ENCODE results near the gene KY.

The KY gene

DNA sequence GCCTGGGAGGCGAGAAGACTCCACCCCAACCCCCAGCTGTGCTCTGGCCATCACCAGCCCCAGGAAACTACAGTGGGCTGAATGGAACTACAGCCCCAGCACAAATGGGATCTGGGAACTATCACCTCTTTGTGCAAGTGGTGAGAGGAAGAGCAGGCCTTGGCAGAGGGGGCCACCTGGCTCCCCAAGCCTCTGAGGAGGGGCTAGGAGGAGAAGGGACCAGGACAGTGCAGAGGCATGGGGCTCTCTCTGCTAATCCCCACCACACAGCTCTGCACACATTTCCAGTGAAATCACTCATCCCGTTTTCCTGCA lies 31.6 kb downstream of the KY start:
- DNase-seq (ENCODE audit: low read depth), result no peak

DNA sequence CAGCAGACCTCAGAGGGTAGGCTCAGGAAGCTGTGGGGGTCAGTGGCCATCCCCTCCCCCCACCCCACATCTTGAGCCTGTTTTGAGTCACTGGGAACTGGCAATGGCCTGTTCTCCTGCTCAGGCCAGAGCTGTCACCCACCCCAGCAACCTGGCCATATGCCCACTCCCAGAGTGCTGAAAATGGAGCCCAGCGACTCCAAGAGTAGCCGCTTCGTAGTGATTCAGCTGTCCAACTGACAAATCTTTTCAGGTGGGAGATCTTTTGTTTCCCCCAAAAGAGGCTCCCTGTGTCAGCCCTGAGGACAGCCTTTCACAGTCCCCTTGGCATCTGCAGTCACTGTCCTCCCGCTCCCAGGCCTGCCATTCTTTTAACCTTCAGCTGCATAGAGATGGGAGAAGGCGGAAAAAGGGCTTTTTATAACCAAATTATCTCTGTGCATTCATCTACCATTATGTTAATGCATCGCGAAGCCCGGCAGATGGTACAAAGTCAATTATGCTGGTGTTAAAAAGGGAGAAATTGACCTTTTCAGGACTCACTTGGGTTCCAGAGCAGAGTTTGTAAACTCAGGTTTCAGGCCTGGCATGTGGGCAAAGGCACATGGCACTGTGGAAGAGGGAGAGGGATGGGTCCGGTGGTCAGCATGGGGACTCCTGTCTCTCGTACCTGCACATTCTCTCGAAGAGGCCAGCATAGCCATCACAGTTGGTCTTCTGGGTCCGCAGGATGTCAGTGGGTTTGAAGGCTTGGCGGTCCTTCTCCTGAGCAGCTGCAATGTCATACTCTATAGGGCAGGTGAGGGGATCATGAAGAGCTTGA lies 32.1 kb downstream of the KY start:
- no peak for DNase-seq (ENCODE audit: low read depth)

DNA sequence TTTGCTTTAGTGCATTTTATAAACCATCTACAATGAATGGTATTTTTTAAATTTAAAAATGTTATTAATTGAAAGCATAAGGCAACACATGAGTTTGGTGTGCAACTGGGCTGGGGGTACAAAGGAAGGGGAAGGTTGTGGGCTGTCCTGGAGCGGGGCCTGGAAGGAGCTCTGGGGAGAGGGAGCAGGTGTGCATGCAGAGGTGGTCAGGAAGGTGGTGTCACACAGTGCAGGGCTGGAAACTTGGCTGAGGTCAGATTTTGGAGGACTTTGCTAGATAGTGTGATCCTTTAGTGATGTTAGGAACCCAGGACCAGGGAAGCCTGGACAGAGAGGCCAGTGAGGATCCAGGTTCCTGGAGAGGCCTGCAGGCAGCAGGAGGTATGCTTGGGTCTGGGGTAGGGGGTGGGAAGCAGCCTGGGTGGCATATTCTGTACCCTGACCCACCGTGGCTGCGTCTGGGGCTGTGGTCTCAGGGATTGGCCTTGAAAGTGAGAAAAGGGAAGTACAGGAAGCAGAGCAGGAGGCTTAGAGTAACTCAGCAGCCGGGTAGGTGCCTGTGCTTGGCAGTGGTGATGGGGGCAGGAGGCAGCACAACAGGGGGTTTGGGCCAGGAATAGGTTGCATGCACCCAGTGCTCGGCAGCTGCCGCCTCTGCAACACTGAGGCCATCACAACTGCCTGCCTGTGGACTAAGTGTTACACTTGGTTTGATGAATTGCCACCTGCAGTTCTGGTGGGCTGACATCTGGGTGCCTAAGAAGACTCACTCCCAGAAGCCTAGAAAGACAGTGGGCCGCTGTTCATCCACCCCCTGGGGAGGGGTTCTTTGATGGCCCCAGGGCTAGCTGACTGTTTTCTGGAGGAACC lies 33.0 kb downstream of the KY start:
- no peak for DNase-seq (ENCODE audit: low read depth)

DNA sequence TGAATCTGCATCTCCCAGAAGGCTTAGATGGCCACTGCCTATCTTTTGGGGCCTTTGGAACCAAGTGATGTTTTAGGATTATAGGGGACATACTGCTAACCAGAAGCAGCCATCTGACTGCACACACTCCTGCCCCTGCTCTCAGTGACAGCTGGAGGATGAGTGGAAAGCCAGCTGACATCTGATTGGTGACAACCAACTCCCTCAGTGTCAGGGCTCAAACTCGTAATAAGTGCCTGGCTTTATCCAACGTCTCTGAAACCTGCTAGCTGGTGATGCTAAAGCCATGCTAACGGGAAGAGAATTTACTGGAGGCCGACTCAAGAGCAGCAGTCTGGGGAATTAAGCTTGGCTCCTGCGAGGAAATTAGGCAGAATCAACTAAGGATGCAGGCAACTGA lies 35.1 kb downstream of the KY start:
- DNase-seq (ENCODE audit: low read depth), result no peak

DNA sequence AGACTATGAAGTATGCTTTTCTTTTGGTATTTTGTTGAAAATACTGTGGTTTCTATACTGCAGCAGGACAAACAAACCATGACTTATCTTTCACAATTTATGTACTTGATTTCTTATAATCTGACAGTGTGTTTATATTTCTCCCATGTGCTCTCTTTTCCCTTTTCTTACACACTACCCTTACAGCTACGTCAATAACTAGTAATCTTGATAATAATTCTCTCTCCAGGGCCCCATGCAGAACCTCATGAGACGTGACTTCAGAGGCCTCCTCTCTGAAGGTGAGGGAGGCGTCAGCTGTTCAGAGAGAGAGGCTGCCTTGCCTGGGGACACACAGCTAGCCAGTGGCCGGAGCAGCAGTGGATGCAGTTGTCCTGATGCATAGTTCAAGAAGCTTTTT lies 35.9 kb downstream of the KY start:
- DNase-seq (ENCODE audit: low read depth), result no peak

DNA sequence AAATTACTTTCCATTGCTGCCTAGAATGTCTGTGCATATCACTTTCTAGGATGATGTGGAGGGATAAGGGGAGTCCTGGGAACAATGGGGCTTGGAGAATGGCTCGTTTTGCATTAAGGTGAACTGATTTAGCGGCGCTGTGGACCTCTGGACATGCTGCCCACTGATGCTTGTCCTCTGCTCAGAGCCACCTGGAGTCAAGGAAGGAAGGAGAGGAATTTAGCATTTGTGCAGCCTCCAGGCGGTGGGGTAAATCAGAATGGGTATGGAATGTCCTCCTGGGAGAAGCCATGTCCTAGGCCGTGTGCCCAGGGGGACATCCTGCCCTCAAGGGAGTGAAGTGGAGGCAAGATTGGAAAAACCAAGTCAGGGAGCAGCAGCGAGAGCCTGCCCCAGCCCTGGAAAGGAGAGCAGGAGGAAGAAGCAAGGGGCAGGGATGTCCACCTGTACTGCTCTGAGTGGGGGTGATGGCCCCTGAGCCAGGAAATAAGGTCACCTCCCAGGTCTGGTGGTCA lies 37.8 kb downstream of the KY start:
- no peak for DNase-seq (ENCODE audit: low read depth)

DNA sequence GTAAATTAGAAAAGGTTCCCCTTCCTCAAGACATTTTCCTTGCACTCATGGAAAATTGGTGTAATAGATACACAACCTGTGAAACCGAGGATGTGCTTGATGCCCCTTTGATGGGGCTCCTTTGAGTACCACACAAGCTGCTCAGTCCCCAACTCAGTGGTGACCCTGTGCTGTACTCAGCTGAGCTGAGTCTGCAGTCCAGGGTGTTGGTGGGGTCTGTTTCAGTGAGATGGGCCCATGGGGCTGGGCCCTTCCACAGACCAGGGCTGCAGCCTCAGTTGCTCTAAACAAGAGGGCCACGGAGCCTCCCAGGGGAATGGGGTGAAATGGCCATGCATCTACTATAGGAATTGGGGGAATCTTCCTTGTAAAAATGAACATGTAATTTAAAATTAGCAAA lies 39.3 kb downstream of the KY start:
- DNase-seq (ENCODE audit: low read depth), result no peak

DNA sequence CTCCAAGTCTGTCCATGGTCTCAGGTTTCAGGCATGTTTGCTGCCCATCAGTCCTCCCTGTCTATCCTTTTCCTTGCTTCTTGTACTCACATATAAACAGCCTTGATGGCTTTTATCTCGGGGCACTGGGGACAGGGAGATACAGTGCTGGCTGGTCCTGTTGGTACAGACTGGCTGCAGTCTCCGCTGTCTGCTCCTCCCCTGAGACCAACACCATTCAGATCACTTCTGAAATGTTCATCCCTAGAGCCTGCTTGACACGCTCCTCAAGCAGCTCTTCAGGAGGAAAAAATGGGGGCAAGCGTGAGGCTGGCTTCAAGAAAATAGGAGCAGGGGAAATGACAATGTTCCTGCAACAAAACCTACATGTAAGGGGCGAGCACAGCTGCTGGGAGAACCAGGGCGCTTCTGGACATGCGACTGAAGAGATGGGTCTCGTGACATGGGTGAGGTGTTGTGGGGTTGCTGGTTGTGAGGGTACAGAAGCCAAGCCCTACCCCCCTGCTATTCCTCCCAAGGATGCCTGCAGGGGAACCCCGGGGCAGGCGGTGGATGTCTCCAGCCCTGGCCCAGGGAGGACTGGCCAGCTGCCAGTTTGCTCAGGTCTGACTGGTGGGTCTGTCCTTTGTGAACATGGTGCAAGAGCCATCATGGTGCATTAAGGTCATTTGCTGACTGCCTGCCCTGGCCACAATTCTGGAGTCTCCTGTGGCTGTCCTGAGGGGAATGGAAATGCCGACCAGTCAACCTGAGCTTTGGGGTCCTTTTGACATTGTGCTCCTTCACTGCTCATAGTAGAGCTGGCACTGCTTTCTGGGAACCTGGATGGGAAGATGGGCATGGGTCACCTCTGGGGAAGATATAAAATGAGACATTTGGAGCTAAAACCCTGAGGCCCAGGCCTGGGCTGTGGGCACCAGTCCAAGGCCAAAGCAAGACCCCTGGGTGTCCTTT lies 40.1 kb downstream of the KY start:
- no peak for DNase-seq (ENCODE audit: low read depth)

DNA sequence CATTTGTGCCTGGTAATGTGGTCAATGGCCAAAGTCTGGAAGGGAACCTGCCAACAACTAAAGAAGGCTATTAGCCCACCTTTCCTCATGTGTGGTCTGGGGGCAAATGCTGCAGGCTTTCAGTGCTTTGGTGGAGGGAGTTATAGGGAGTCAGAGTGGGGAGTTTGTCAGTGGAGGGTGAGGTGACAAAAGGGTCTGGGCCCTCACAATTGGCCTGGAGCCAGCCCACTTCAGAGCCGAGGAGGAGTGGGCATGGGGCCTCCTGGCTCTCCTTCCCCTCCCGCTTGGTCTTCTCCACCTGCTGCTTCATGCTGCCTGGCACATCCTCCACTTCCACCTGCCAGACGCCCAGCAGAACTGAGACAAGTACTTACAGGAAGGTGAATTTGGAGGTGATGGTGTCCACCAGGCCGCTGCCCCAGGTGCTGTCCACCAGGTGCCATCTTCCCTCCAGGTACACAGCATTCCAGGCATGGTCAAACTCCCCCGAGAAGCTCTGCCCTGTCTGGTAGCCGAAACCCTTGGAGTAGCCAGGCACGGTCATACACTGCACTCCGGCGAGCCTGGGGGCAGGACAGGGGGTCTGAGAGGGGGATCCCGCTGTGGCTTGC lies 40.9 kb downstream of the KY start:
- no peak for DNase-seq (ENCODE audit: low read depth)

DNA sequence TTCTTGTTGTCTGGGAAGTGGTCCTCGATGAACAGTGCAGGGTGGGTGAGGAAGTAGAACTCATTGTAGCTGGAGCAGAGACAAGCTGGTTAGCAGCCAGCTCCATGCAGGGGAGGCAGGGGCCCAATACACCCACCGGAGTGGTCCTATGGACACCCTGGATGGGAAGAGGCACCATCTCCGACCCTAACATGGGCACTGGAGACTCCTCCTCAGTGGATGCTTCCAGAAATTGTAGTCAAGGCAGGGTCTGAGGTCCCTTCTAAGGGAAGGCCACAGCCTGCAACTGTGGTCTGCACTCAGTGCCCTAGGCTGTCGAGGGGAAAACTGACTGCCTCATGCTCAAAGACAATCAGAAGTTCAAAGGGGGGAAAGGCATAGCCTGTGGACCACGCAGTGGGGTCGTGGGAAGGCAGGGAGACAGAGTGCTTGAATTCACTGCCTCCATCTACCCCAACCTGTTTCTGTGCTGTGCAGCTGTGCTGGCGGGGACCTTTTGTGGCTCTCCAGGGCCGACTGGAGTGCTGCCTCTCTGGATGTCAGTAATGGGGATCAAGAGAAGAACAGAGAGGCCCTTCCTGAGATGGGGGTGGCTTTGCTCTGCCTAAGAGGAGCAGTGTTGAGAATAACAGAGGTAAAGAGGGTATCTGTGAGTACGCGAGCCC lies 41.9 kb downstream of the KY start:
- DNase-seq (ENCODE audit: low read depth), result no peak

DNA sequence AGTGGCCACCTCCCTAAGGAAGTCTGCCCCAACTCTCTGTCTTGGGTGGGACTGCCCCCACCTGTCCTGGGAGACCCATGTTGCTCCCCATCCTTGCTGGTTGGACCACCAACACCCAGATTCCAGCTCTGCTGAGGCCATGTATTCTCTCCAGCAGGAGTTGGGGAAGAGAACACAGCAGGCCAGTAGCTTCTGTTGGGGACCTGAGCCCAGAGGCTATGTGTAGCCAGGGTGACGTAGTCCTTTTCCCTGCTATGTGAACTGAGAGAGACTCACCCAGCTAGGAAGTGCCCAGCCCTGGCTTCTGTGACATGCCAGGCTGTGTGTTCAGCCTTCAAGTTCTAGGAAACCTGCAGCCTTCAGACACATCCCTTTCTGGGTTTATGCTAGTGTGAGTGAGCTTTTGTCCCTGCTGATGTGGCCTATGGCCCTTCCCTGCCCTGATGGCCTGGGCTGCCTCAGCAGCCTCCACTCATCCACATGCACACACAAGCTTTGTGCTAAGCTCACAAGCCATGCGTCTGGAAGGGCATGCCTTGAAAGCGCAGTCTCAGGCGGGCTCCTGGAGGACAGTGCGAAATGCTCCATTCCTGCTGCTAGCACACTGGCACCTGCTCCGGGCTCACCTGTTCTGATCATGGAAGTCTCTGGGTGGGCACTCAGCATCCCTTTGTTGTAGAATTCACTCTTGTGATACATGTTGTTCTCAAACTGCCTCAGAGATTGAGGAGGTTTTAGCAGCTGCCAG lies 42.6 kb downstream of the KY start:
- DNase-seq (ENCODE audit: low read depth), result no peak

DNA sequence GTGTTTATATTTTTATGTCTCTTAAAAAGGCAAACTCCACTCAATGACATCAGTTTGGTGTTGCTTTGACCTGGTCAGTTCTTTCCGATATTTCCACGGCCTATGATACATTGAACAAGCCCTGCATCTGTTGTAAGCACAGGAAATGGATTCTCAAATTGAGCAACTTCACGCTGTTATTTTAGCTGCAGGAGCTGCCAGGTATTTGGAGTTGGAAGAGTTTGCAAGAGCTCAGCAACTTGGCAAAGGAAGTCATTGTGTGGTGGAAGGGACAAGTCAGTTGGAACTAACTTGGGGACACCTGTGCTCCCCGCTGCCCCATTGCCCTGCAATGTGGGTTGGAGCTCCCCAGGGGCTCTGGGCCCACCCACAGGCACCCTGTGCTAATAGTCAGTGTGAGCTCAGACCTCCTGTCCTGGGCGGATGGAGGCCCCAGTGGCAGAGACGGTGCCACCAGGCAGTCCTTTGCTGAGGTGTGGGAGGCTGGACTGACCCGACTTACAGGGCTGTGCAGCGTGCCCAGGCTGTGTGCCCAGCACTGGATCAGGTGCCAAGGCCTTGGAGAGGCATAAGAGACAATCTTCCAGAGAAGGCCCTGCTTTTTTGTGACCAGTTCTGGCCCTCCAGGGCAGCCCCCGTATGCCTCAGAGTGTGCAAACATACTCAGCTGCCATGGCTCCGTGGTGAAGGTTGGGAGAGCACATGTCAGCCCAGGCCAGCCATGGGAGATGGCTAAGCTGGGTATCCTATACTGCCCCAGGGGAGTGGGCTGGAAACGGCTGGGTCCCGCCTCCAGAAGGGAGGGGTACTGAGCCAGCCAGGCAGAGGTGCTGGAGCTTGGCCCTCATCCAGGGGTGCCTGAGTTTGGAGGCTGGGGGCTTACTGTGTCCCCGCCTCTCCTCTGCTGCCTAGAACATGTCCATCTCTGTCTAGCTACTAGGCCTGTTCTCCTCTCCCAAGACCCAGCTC lies 43.5 kb downstream of the KY start:
- DNase-seq (ENCODE audit: low read depth), result no peak

DNA sequence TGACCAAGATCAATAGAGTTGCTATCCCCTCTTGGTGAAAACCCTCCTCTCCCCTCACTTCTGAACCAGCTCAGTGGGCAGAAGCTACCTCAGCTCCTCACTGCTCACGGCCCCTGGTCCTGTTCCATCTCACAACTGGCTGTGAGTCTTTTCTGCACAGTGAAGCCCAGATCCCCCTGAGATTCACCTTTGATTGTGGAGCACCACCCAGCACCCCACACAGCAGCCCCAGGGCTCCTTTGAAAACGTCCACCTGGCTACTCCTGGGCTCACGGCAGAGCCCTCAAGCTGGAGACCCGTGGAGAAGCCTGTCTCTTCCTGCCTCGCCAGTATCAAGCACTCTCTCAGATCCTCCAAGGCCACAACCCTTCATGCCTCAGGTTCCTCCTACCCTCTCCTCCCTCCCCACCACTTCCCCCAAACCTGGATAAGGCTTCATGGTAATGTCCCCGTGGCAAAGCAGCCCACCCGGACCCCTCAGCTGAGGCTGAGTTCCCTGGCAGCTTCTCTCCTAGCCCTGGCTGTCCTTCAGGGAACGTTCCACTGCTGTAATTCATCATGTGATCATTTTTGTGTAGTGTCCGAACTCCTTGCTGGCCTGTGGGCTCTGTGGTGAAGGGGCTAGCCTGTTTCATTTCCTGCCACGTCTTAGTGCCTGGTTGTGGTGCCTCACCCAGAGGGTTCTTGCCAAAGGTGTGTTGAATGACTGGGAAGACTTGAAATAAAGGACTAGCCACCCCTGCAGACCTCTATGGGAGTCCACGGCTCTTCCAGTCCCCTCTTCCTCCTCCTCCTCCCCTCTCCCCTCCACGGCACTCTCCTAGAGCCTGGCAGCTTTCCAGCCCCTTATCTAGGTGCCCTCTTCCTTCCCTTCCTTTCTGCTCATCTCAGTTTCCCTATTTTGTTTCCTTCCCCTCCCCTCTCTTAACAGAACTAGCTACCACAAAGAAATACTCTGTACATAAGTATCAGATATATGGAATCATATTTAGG lies 44.5 kb downstream of the KY start:
- DNase-seq (ENCODE audit: low read depth), result no peak

DNA sequence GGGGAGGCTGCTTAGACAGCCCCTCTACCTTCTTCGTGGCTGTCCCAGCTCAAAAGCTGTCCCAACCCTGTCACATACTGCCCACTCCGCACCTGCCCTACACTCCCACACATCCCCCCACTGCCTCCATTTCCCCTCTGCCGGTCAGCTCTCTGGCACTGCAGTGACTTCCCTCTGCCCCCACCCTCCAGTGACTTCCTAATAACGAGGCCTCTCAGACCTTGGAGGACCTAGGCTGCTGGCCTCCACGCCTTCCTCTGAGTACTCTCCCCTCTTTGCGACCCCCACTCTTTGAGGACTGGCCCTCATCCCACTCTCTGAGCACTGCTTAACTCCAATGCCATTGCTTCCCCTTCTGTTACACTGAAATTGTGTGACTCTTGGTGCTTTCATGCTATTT lies 45.3 kb downstream of the KY start:
- DNase-seq (ENCODE audit: low read depth), result no peak

DNA sequence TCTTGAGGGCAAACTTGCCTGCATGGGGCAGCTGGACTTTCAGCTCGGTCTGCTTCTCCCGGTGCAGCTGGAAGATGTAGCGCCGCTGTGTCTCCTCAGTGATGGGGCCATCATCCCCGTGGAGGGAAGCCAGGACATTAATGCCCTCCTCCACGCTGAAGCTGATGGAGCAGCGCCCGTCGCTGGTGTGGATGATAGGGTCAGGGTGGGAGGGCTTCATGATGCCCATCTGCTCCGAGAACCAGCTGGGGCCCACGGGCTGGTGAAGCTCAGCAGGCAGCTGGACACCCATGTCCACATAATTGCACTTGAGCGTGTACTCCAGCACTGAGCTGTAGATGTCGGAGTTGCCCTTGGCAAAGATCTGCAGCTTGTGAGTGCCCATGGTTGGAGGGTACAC lies 46.9 kb downstream of the KY start:
- no peak for DNase-seq (ENCODE audit: low read depth)

DNA sequence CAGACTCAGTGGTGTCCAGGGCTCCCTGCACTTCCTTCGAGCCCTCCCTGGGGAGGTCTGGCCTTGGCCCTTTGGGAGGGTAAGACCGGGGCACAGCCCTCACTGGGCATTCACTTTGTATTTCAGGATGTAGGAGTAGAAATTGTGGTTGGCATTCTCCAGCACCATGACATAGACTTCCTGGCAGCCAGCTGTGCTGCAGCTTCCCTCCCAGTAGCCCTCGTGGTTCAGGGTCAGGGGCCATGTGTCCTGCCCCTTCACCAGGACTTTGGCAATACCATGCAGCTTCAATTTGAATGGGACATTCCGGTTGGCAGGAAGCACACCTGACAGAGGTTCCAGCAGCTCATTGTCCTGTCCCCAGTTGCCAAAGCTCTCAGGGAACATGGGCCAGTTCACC lies 47.3 kb downstream of the KY start:
- DNase-seq (ENCODE audit: low read depth), result no peak

DNA sequence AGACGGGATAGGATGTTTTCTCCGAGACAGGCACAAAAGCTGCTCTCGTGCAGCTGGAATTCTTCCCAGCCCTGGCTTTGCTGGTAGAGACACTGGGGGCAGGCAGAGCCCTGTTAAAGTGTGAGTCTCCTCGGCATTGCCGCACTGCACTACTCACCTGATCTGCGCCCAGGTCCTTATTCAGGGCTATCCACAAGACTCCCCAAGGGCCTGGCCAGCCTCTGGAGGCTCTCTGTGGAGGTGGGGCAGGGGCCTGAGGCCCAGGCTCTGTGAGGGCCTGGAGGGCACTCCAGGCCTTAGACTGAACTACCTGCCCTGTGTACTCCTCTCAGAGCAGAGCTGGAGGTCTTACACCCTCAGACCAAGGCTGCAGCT lies 48.4 kb downstream of the KY start:
- no peak for DNase-seq (ENCODE audit: low read depth)
